GM12878 (cell line): Measurements from ENCODE around the gene LIPE. TPM values are rescaled to one million over a fixed set of nuclear protein-coding genes. Genes with fewer than 3 reads are reported as not detected.
A peak's percentile ranks its signal among the peaks of the same experiment; 100 is the strongest.

ENCODE experiments used
- BCL11A ChIP-seq: IDR thresholded peaks from 2 replicates; pipeline ENCODE4 v1.6.1; 2011; ENCODE audit warnings: low read depth, low read length
- CBFB ChIP-seq: IDR thresholded peaks from 2 replicates; pipeline ENCODE4 v1.6.1; 2016; ENCODE audit warnings: antibody characterized with exemption, low read depth
- CBX3 ChIP-seq: fragments of 200-600 bp; sonication (generic); IDR thresholded peaks from 2 replicates; pipeline ENCODE4 v1.6.1; 2016; ENCODE audit warnings: low read depth, borderline replicate concordance
- CHD2 ChIP-seq: IDR thresholded peaks from 2 replicates; pipeline ENCODE4 v1.6.1; 2011; ENCODE audit warnings: low read depth, low read length, improper control_type of control experiment, borderline replicate concordance
- CREM ChIP-seq: IDR thresholded peaks from 2 replicates; pipeline ENCODE4 v1.6.1; 2014; ENCODE audit warnings: antibody characterized with exemption, low read depth
- GATAD2B ChIP-seq: fragments of 450-650 bp; conservative IDR thresholded peaks from 2 replicates; pipeline ENCODE4 v1.6.1; 2017; ENCODE audit warnings: low read depth, mild to moderate bottlenecking, moderate library complexity
- HDGF ChIP-seq: fragments of 450-650 bp; IDR thresholded peaks from 2 replicates; pipeline ENCODE4 v1.6.1; 2016; ENCODE audit warnings: antibody characterized with exemption
- IKZF2 ChIP-seq, 2 experiments: fragments of 450-650 bp; IDR thresholded peaks; 2 replicates each; pipeline ENCODE4 v1.6.1; 2017; ENCODE audit warnings: mild to moderate bottlenecking in 2 of 2, moderate library complexity in 2 of 2
- KLF5 ChIP-seq: fragments of 450-650 bp; IDR thresholded peaks from 2 replicates; pipeline ENCODE4 v1.6.1; 2014; ENCODE audit warnings: mild to moderate bottlenecking; ENCODE audit not compliant: partially characterized antibody
- NR2C1 ChIP-seq: fragments of 450-650 bp; IDR thresholded peaks from 2 replicates; pipeline ENCODE4 v1.6.1; 2017; ENCODE audit warnings: antibody characterized with exemption, mild to moderate bottlenecking, moderate library complexity
- PML ChIP-seq: IDR thresholded peaks from 2 replicates; pipeline ENCODE4 v1.6.1; 2012; ENCODE audit warnings: low read length, inconsistent platforms
- POLR2AphosphoS2 ChIP-seq: IDR thresholded peaks from 2 replicates; pipeline ENCODE4 v1.6.1; 2011; ENCODE audit warnings: low read depth, mild to moderate bottlenecking, low read length, improper control_type of control experiment, moderate library complexity
- RUNX3 ChIP-seq: IDR thresholded peaks from 2 replicates; pipeline ENCODE4 v1.6.1; 2012; ENCODE audit warnings: low read length, inconsistent platforms
- SMC3 ChIP-seq: IDR thresholded peaks from 2 replicates; pipeline ENCODE4 v1.6.1; 2011; ENCODE audit warnings: low read length, improper control_type of control experiment, borderline replicate concordance
- SREBF2 ChIP-seq: IDR thresholded peaks from 2 replicates; pipeline ENCODE4 v1.6.1; 2012; ENCODE audit warnings: mild to moderate bottlenecking, low read length
- STAT1 ChIP-seq: fragments of 450-650 bp; conservative IDR thresholded peaks from 2 replicates; pipeline ENCODE4 v1.6.1; 2014; ENCODE audit warnings: antibody characterized with exemption, mild to moderate bottlenecking
- STAT3 ChIP-seq: IDR thresholded peaks from 2 replicates; pipeline ENCODE4 v1.6.1; 2011; ENCODE audit warnings: low read depth, low read length, improper control_type of control experiment
- ZZZ3 ChIP-seq: IDR thresholded peaks from 2 replicates; pipeline ENCODE4 v1.6.1; 2011; ENCODE audit warnings: low read depth; ENCODE audit not compliant: control insufficient read depth, insufficient read length
- polyA plus RNA-seq, 11 experiments: library from polyadenylated mRNA; depleted of rRNA in 4 of 11; unstranded in 6 of 11; stranded (reverse) in 5 of 11; fragments of >200 nt; fragmentation: Nextera tagmentation in 4 of 11; fragmentation: Illumina TruSeq in 1 of 11; extraction: Ambion mirVana in 4 of 11; extraction: Trizol in 1 of 11; gene quantifications; 1 replicate in 1 of 11; 2 replicates in 10 of 11; pipeline versions ENCODE4 v1.2.1 to v1.2.3, GENCODE V29; 2011 to 2016; ENCODE audit warnings: inconsistent platforms in 2 of 11, missing spikeins in 2 of 11, low read depth in 1 of 11
- total RNA-seq, 4 experiments: library from RNA; depleted of rRNA in 3 of 4; stranded (reverse); fragments of >200 nt in 3 of 4; fragmentation: Illumina TruSeq in 1 of 4; extraction: Trizol in 1 of 4; gene quantifications; 2 replicates each; pipeline versions ENCODE4 v1.2.1 to v1.2.3, GENCODE V29; 2013 to 2021
- TF ChIP-seq, protein P1 (sequence below): fragments of 150-350 bp; IDR thresholded peaks from 2 replicates; pipeline ENCODE4 v1.6.1; 2016; ENCODE audit warnings: low read depth, low read length
- TF ChIP-seq, protein P2 (sequence below): fragments of 450-650 bp; IDR thresholded peaks from 2 replicates; pipeline ENCODE4 v1.6.1; 2014; ENCODE audit warnings: mild to moderate bottlenecking
- TF ChIP-seq, protein P3 (sequence below): IDR thresholded peaks from 2 replicates; pipeline ENCODE4 v1.6.1; 2011; ENCODE audit warnings: mild to moderate bottlenecking, low read depth, low read length, moderate library complexity; ENCODE audit not compliant: insufficient replicate concordance
- TF ChIP-seq, protein P4 (sequence below): fragments of 450-650 bp; IDR thresholded peaks from 2 replicates; pipeline ENCODE4 v1.6.1; 2016; ENCODE audit warnings: mild to moderate bottlenecking
- TF ChIP-seq, protein P5 (sequence below): fragments of 450-650 bp; IDR thresholded peaks from 2 replicates; pipeline ENCODE4 v1.6.1; 2017; ENCODE audit warnings: mild to moderate bottlenecking

LIPE gene
- total and polyA plus RNA-seq, 10 of the 15 experiments (the other 5 are each of a cell fraction or from before 2014, with no cell fraction given): 0.02 to 33.3 (median 9.5) TPM

DNA sequence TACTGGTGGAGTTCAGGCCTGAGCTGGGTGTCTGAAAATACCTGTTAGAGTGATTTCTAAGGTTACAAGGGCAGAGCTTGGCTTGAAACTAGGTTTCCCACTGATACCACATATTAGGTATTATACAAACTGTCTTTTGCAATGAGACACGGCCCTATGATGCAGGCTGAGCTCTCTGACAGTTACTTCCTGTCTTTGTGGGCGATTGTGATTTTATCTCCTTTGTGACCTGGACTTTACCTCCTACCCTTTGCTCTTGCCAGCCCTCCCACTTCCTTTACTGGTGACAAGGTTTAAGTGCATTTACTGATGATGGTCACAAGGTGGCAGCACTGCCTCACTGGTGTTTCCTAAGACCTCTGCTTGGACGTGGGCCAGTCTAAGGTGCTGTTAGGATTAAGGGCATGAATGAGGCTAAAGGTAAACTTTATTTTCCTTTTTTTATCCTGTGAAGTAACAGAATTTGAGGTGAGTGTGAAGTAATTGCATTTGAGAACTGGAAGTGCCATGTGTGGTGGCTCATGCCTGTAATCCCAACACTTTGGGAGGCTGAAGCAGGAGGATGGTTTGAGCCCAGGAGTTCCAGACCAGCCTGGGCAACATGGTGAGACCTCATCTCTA is 23.2 kb upstream of the LIPE start (continued):
- TF ChIP-seq, protein P1, sequence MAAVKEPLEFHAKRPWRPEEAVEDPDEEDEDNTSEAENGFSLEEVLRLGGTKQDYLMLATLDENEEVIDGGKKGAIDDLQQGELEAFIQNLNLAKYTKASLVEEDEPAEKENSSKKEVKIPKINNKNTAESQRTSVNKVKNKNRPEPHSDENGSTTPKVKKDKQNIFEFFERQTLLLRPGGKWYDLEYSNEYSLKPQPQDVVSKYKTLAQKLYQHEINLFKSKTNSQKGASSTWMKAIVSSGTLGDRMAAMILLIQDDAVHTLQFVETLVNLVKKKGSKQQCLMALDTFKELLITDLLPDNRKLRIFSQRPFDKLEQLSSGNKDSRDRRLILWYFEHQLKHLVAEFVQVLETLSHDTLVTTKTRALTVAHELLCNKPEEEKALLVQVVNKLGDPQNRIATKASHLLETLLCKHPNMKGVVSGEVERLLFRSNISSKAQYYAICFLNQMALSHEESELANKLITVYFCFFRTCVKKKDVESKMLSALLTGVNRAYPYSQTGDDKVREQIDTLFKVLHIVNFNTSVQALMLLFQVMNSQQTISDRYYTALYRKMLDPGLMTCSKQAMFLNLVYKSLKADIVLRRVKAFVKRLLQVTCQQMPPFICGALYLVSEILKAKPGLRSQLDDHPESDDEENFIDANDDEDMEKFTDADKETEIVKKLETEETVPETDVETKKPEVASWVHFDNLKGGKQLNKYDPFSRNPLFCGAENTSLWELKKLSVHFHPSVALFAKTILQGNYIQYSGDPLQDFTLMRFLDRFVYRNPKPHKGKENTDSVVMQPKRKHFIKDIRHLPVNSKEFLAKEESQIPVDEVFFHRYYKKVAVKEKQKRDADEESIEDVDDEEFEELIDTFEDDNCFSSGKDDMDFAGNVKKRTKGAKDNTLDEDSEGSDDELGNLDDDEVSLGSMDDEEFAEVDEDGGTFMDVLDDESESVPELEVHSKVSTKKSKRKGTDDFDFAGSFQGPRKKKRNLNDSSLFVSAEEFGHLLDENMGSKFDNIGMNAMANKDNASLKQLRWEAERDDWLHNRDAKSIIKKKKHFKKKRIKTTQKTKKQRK: no peak
- TF ChIP-seq STAT1 (no peak), POLR2AphosphoS2 (no peak), KLF5 (peak; percentile 38), PML (no peak), GATAD2B (no peak), RUNX3 (peak; percentile 66; the same call in 1 of the 2 replicates), HDGF (0 out of 2 replicates have a peak, but pooled peaks have one; percentile 18), CHD2 (no peak), NR2C1 (peak; percentile 66), ZZZ3 (no peak), IKZF2 (IDR thresholded peaks at IDR 0.05) (no peak; a peak in 1 of 4 replicates), STAT3 (no peak), BCL11A (no peak), CREM (peak; percentile 49; the same call in 1 of the 2 replicates), SMC3 (peak; percentile 98), SREBF2 (no peak), CBX3 (no peak), CBFB (no peak)
- TF ChIP-seq, protein P2, sequence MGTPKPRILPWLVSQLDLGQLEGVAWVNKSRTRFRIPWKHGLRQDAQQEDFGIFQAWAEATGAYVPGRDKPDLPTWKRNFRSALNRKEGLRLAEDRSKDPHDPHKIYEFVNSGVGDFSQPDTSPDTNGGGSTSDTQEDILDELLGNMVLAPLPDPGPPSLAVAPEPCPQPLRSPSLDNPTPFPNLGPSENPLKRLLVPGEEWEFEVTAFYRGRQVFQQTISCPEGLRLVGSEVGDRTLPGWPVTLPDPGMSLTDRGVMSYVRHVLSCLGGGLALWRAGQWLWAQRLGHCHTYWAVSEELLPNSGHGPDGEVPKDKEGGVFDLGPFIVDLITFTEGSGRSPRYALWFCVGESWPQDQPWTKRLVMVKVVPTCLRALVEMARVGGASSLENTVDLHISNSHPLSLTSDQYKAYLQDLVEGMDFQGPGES: no peak
- TF ChIP-seq, protein P3, sequence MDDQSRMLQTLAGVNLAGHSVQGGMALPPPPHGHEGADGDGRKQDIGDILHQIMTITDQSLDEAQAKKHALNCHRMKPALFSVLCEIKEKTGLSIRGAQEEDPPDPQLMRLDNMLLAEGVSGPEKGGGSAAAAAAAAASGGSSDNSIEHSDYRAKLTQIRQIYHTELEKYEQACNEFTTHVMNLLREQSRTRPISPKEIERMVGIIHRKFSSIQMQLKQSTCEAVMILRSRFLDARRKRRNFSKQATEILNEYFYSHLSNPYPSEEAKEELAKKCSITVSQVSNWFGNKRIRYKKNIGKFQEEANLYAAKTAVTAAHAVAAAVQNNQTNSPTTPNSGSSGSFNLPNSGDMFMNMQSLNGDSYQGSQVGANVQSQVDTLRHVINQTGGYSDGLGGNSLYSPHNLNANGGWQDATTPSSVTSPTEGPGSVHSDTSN: no peak
- TF ChIP-seq, protein P4, sequence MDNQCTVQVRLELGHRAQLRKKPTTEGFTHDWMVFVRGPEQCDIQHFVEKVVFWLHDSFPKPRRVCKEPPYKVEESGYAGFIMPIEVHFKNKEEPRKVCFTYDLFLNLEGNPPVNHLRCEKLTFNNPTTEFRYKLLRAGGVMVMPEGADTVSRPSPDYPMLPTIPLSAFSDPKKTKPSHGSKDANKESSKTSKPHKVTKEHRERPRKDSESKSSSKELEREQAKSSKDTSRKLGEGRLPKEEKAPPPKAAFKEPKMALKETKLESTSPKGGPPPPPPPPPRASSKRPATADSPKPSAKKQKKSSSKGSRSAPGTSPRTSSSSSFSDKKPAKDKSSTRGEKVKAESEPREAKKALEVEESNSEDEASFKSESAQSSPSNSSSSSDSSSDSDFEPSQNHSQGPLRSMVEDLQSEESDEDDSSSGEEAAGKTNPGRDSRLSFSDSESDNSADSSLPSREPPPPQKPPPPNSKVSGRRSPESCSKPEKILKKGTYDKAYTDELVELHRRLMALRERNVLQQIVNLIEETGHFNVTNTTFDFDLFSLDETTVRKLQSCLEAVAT: 0 out of 2 replicates have a peak, but pooled peaks have one; percentile 50
- TF ChIP-seq, protein P5, sequence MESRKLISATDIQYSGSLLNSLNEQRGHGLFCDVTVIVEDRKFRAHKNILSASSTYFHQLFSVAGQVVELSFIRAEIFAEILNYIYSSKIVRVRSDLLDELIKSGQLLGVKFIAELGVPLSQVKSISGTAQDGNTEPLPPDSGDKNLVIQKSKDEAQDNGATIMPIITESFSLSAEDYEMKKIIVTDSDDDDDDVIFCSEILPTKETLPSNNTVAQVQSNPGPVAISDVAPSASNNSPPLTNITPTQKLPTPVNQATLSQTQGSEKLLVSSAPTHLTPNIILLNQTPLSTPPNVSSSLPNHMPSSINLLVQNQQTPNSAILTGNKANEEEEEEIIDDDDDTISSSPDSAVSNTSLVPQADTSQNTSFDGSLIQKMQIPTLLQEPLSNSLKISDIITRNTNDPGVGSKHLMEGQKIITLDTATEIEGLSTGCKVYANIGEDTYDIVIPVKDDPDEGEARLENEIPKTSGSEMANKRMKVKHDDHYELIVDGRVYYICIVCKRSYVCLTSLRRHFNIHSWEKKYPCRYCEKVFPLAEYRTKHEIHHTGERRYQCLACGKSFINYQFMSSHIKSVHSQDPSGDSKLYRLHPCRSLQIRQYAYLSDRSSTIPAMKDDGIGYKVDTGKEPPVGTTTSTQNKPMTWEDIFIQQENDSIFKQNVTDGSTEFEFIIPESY: no peak; the same call in 1 of the 2 replicates
